Testis (tissue), 3 donors: ENCODE data around the gene FAM228B. TPM values are rescaled to one million over a fixed set of nuclear protein-coding genes. Genes with fewer than 3 reads are reported as not detected.

Source experiments
- DNase-seq: peaks from one replicate; pipeline ENCODE4 v3.0.0-alpha.2; 2019
- H3K27ac ChIP-seq, 2 donors: fragments of 200-600 bp; sonication (generic); one replicate each; pipeline ENCODE4 v1.5.1; 2019
- H3K27me3 ChIP-seq: fragments of 200-600 bp; sonication (generic); one replicate; pipeline ENCODE4 v1.5.1; 2019
- H3K36me3 ChIP-seq: fragments of 200-600 bp; sonication (generic); one replicate; pipeline ENCODE4 v1.5.1; 2017; ENCODE audit warnings: low read depth; ENCODE audit errors: missing control alignments
- H3K4me1 ChIP-seq: fragments of 200-600 bp; sonication (generic); one replicate; pipeline ENCODE4 v1.5.1; 2019
- H3K4me3 ChIP-seq, 2 donors: fragments of 200-600 bp; sonication (generic); one replicate each; pipeline ENCODE4 v1.5.1; 2017 to 2019
- H3K9me3 ChIP-seq: fragments of 200-600 bp; sonication (generic); one replicate; pipeline ENCODE4 v1.5.1; 2017
- CTCF ChIP-seq, 3 experiments: fragments of 450-650 bp in 2 of 3; fragments of 200-600 bp in 1 of 3; sonication (generic) in 1 of 3; IDR thresholded peaks; one replicate each; pipeline ENCODE4 v1.5.1; 2016 to 2019; ENCODE audit warnings: antibody characterized with exemption in 3 of 3, mild to moderate bottlenecking in 2 of 3, moderate library complexity in 1 of 3
- POLR2A ChIP-seq: fragments of 450-650 bp; IDR thresholded peaks from one replicate; pipeline ENCODE4 v1.6.1; 2017; ENCODE audit warnings: antibody characterized with exemption, mild to moderate bottlenecking, moderate library complexity
- WGBS, 2 donors: methylation state at CpG; one replicate each; pipeline ENCODE4 v1.1.5; 2018; 5-methylcytosine and 5-hydroxymethylcytosine counted together
- intact Hi-C: fragments of 100-400 bp; cut with DNase I; formaldehyde crosslinking; loops from one replicate; pipeline ENCODE4 v1.15.1; 2023; ENCODE audit warnings: low total_unique reads
- polyA plus RNA-seq: library from polyadenylated mRNA; stranded (reverse); fragments of 350-450 nt; fragmentation: Illumina TruSeq; extraction: RNeasy Lipid Tissue Mini Kit (QIAGEN cat#74804); gene quantifications from one replicate; pipeline ENCODE4 v1.2.3, GENCODE V29; 2014; ENCODE audit warnings: low read depth, low replicate concordance; ENCODE audit not compliant: insufficient read depth
- total RNA-seq, 2 donors: library from RNA; depleted of rRNA; stranded (reverse); fragments of >200 nt; gene quantifications; one replicate each; pipeline ENCODE4 v1.2.3, GENCODE V29; 2016

Gene FAM228B
- total and polyA plus RNA-seq, 3 donors from 2014 or later: 45.3 to 56.2 (median 47.1) TPM

DNA sequence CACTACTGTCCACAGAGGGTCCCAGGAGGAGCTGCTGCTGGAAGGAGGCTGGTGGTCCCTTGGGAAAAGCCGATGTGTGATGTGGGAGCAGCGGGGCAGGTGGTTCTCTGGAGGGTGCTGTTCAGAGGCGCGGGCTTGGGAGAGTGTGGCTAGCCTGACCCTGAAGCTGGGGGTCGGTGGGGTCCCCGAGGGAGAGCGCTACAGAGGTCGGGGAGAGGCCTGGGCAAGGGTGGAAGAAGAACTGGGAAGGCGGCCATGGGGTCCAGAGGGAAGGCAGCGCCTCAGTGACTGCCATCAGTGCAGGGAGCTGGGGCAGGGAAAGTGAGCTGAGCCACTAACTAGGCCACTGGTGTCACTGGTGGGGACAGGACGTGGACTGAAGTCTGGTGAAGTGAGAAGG, 84.1 kb downstream of the FAM228B start:
- WGBS, 2 donors: 83 to 92% methylated on average over 11 of the region's 11 CpGs
- no peak for DNase-seq
- intact Hi-C loops: no loop called here

DNA sequence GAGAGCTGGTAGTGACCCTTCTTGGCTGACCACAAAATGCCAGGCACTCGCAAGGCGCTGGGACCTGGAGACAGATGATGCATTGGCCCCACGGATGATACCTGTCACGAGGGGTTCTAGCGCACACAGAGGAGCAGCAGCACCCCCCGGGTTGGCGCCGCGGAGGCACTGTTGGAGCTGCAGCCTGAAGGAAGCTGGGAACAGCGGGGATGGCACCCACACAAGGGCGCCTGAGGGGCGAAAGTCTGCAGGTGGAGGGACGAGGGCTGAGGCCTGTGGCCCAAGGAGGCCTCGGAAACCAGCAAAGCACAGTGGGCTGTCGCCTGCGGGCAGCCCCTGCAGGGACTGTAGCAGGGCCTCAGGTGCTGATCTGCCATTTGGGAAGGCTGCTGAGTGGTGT, 85.2 kb downstream of the FAM228B start:
- no peaks in the 10 kb centered on the region for H3K27me3 ChIP-seq
- H3K4me3 ChIP-seq: no peak overlapping the region
- no peaks in the 10 kb centered on the region for H3K36me3 ChIP-seq
- intact Hi-C loops: no loop called here
- TF ChIP-seq POLR2A: no peak
- H3K27ac ChIP-seq: no peak overlapping the region
- no peaks in the 10 kb centered on the region for H3K4me1 ChIP-seq
- no peak for DNase-seq
- H3K9me3 ChIP-seq: no peaks in the 10 kb centered on the region
- WGBS, 2 donors: 96 to 100% methylated on average over 1 to 16 of the region's 16 CpGs

More for the DNA sequence above, 84.1 kb downstream of the FAM228B start:
- Histone ChIP-seq H3K36me3 (no peaks in the 10 kb centered on the region), H3K9me3 (no peaks in the 10 kb centered on the region), H3K27ac (no peak overlapping the region), H3K4me1 (no peaks in the 10 kb centered on the region), H3K4me3 (no peak overlapping the region), H3K27me3 (no peaks in the 10 kb centered on the region)
- TF ChIP-seq CTCF (IDR thresholded peaks at IDR 0.05) (no peak), POLR2A (no peak)

DNA sequence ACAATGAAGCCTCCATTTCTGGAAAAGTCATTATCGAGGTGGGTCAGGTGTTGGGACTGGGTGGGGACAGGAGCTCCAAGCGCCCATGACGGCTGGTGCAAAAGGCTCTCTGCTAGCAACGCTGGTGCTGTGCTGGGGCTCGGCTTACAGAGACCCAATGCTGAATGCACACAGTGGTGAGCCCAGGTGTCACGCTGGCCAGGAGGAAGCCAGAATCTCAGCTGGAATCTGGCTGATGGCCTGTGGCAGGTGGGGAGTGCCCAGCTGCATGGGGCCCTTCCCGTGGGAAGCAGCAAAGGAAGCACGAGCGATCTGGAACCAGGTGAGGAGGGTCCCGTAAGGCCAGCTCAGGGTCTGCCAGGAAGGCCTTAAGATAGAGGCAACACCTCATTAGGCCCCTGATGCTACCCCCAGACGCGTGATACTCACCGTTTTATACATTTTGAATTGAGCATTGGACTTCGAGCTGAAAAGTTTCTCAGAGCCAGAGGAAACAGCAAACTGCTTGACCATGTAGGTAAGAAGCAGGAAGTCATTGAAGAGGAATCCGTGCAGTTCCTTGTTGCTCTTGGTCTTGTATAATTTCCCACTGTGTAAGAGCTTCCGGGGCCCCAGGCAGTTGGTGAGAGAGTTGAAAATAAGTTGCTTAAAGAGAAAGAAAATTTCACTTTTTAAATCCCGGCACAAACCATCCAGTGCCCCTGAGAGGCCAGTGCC, 86.3 kb downstream of the FAM228B start:
- TF ChIP-seq CTCF (IDR thresholded peaks at IDR 0.05) (no peak), POLR2A (no peak)
- Histone ChIP-seq H3K4me3 (no peak overlapping the region), H3K9me3 (no peaks in the 10 kb centered on the region), H3K4me1 (no peaks in the 10 kb centered on the region), H3K27ac (no peak overlapping the region), H3K36me3 (no peaks in the 10 kb centered on the region), H3K27me3 (no peaks in the 10 kb centered on the region)
- intact Hi-C loops: no loop called here
- WGBS, 2 donors: 89 to 90% methylated on average over 14 to 16 of the region's 17 CpGs
- DNase-seq: no peak

DNA sequence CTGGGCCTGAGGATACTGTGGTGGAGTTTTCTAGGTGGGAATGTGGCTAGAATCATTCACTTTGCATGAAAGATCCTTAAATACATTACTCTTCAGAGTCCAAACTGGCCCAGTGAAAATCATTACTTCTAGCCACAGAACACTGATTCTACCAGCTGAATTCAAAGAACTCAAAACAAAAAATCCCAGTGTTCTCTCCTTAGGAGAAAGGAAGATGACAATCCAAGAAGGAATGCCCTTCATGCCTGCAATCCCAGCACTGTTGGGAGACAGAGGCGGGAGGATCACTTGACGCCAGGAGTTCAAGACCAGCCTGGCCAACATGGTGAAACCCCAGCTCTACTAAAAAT, 86.8 kb downstream of the FAM228B start:
- 92 to 95% methylated on average over 2 of the region's 2 CpGs for WGBS, 2 donors
- Histone ChIP-seq H3K36me3 (no peaks in the 10 kb centered on the region), H3K27me3 (no peaks in the 10 kb centered on the region), H3K4me3 (no peak overlapping the region), H3K27ac (no peak overlapping the region), H3K4me1 (no peaks in the 10 kb centered on the region), H3K9me3 (no peaks in the 10 kb centered on the region)
- TF ChIP-seq POLR2A (no peak), CTCF (IDR thresholded peaks at IDR 0.05) (no peak)
- intact Hi-C loops: no loop called here
- no peak for DNase-seq

DNA sequence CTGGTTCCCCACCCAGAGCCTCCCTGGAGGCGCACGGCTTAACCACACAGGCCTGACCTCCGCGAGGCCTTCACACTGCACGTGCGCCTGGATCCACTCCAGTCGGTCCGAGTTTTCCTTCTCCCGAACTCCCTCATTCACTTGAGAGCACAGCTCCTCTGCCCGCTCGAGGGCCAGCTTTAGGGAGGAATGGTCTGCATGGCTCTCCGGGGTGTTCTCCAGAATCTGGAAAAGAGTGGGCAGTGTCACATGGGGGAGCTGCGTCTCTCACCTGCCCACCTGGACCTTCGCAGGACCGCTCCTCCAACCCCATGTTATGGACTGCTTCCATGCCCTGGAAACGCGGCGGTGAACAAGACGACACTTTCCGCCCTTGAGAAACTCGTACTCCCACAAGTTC, 87.5 kb downstream of the FAM228B start:
- no peaks in the 10 kb centered on the region for H3K36me3 ChIP-seq
- no peaks in the 10 kb centered on the region for H3K9me3 ChIP-seq
- H3K27me3 ChIP-seq: no peaks in the 10 kb centered on the region
- TF ChIP-seq CTCF (IDR thresholded peaks at IDR 0.05): no peak
- no peak for TF ChIP-seq POLR2A
- intact Hi-C loops: no loop called here
- no peak overlapping the region for H3K27ac ChIP-seq
- no peak for DNase-seq
- no peak overlapping the region for H3K4me3 ChIP-seq
- no peaks in the 10 kb centered on the region for H3K4me1 ChIP-seq
- 88 to 93% methylated on average over 18 to 21 of the region's 21 CpGs for WGBS, 2 donors
